ENCODE data around the gene KRT39. TPM values are rescaled to one million over a fixed set of nuclear protein-coding genes. Genes with fewer than 3 reads are reported as not detected.
A peak's percentile ranks its signal among the peaks of the same experiment; 100 is the strongest.

The KRT39 gene
- total RNA-seq, 1 experiment from 2014 or later: not detected

- DNase-seq: no peak
- H3K36me3 ChIP-seq: no peaks in the 10 kb centered on the region
- H3K4me3 ChIP-seq: no peak overlapping the region
- 0 out of 2 replicates have a peak, but pooled peaks cover 2% of the 10 kb centered on the region for H3K9me3 ChIP-seq (replicated peaks)
- no peak overlapping the region for H3K27ac ChIP-seq
- no peaks in the 10 kb centered on the region for H3K27me3 ChIP-seq
- H3K4me1 ChIP-seq: peaks cover 6% of the 10 kb centered on the region; the same call in 1 of the 2 replicates
Observed at GRCh38 chr17:40995116-40995515, 28.4 kb upstream of the KRT39 start.

DNA sequence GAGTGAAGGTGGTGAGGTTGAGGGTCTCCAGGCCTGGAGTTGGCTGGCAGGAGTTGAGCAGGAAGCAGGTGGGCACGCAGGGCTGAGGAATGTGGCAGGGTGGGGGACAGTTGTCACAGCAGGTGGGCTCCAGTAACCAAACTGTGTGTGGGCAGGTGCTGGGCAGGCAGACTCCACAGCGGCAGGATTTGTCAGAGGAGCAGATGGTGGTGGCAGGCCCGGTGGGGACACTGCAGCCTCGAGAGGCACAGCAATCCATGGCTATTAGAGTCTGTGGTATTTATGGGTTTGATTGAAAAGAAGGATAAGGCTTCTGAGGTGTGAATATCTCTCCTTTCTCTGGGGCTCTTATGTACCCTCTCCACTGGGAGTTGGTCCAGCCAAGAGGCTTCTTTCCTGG is 27.1 kb upstream of the KRT39 start, which contains the start of gene KRTAP3-3:
KRTAP3-3 (minus strand) TSS at position 326 of the 400 bp plus-strand sequence; CDS start at position 259, 67 bp downstream.
- Histone ChIP-seq H3K4me1 (peaks cover 6% of the 10 kb centered on the region; the same call in 1 of the 2 replicates), H3K4me3 (no peak within 1 kb of the TSS), H3K27ac (no peak within 1 kb of the TSS), H3K9me3 (replicated peaks) (0 out of 2 replicates have a peak, but pooled peaks cover 2% of the 10 kb centered on the region), H3K27me3 (no peaks in the 10 kb centered on the region), H3K36me3 (no peaks in the 10 kb centered on the region)
- DNase-seq: peak; percentile 24 to 33

DNA sequence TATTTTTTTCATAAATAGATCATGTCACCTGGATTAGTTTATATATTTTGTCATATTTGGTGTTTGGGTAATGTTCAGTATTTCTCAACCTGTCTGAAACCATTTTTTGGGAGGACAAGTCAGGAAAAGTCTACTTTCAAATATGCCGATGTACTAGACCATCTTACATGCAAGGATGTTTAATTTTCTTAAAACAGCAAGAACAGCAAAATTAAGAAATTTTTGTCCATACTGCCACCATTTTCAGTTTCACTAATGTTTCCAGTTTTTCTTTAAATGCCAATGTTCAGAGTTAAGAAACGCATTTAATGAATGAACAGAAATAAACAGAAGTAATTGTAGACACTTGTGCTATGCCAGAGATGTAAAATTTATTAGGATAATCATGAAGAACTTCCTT is 26.3 kb upstream of the KRT39 start:
- Histone ChIP-seq H3K27ac (no peak overlapping the region), H3K27me3 (no peaks in the 10 kb centered on the region), H3K36me3 (no peaks in the 10 kb centered on the region), H3K4me1 (peaks cover 6% of the 10 kb centered on the region; the same call in 1 of the 2 replicates), H3K4me3 (no peak overlapping the region), H3K9me3 (replicated peaks) (0 out of 2 replicates have a peak, but pooled peaks cover 2% of the 10 kb centered on the region)
- DNase-seq: no peak

- 0 out of 2 replicates have a peak, but pooled peaks cover 2% of the 10 kb centered on the region for H3K9me3 ChIP-seq (replicated peaks)
- peaks cover 6% of the 10 kb centered on the region; the same call in 1 of the 2 replicates for H3K4me1 ChIP-seq
- no peaks in the 10 kb centered on the region for H3K36me3 ChIP-seq
- no peaks in the 10 kb centered on the region for H3K27me3 ChIP-seq
- H3K27ac ChIP-seq: no peak overlapping the region
- DNase-seq: no peak
- H3K4me3 ChIP-seq: no peak overlapping the region
Observed at GRCh38 chr17:40992666-40993065, 25.9 kb upstream of the KRT39 start.

GRCh38 chr17:40986920-40987319 is 20.2 kb upstream of the KRT39 start:
- Histone ChIP-seq H3K27ac (no peak overlapping the region), H3K27me3 (no peaks in the 10 kb centered on the region), H3K4me3 (no peak overlapping the region), H3K36me3 (no peaks in the 10 kb centered on the region), H3K9me3 (replicated peaks) (0 out of 2 replicates have a peak, but pooled peaks cover 2% of the 10 kb centered on the region), H3K4me1 (no peaks in the 10 kb centered on the region)
- no peak for DNase-seq

DNA sequence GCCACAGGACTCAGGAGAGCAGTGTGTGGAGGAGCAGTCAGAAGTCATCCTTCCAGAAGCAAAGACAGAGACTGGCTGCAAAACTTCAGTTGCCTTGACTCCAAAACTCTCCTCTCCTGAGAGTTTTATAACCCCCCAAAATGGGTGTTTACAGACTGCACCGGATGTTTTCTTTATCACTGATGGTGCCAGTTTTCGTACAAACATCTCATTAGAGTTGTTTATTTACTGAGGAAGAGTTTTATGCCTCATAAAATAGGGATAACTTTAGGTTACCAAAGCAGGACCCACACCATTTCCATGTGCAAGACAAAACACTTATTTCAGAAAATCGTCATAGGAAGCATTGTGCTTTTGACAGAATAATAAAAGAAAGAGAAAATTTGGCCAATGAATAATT is 17.5 kb upstream of the KRT39 start, which contains the start of gene KRT40:
KRT40 (minus strand) TSS at position 101 of the 400 bp plus-strand sequence; CDS start at position 48, 53 bp downstream.
- no peak for DNase-seq
- Histone ChIP-seq H3K27ac (no peak within 1 kb of the TSS), H3K27me3 (no peaks in the 10 kb centered on the region), H3K9me3 (replicated peaks) (no peaks in the 10 kb centered on the region), H3K4me3 (no peak within 1 kb of the TSS), H3K36me3 (no peaks in the 10 kb centered on the region), H3K4me1 (peaks cover 8% of the 10 kb centered on the region)

DNA sequence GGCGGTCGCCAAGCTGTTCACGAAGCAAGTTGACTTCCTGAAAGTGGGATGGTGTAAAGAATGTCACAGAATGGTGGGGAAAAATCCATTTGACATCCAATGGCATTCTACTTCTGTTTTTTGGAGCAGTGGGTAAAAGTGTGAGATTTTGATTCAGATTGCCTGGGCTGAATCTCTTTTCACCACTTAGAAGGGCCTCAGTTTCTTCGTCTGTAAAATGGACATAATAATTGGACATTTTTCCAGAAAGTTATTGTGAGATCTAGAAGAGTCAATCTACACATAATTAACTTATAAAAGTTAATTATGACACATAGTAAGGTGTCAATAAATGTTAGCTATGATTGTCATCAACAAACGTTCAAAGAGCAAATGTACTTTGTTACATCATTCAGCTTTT is 14.4 kb upstream of the KRT39 start:
- no peaks in the 10 kb centered on the region for H3K36me3 ChIP-seq
- H3K4me1 ChIP-seq: peaks cover 8% of the 10 kb centered on the region
- peak overlapping the region; percentile 29 for H3K27ac ChIP-seq
- H3K27me3 ChIP-seq: no peaks in the 10 kb centered on the region
- no peak for DNase-seq
- no peaks in the 10 kb centered on the region for H3K9me3 ChIP-seq (replicated peaks)
- H3K4me3 ChIP-seq: no peak overlapping the region; the same call in 1 of the 2 replicates

DNA sequence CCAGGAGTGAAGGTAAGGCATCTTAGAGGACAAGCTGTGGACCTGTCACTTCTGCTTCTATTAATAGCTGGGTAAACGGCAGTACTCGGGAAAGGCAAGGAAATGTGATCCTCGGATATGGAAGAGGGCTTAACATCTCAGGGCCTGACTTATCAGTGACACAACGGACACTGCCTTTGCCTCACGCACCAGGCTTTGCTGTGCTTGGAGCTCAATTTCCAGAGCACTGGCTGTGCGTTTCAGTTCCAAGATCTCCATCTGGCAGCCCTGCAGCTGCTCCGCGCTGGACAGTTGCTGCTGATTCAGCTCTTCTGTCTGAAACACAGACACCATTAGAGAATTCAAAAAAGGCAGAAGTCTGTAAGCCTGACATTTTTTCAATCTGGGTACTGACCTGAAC is 13.8 kb upstream of the KRT39 start:
- no peak overlapping the region; the same call in 1 of the 2 replicates for H3K4me3 ChIP-seq

GRCh38 chr17:40980117-40980516 is 13.4 kb upstream of the KRT39 start:
- H3K27me3 ChIP-seq: no peaks in the 10 kb centered on the region
- H3K27ac ChIP-seq: no peak overlapping the region
- DNase-seq: no peak
- peaks cover 8% of the 10 kb centered on the region for H3K4me1 ChIP-seq
- H3K9me3 ChIP-seq (replicated peaks): no peaks in the 10 kb centered on the region
- H3K36me3 ChIP-seq: no peaks in the 10 kb centered on the region
- H3K4me3 ChIP-seq: no peak overlapping the region

More for the DNA sequence above, 13.8 kb upstream of the KRT39 start:
- H3K9me3 ChIP-seq (replicated peaks): no peaks in the 10 kb centered on the region
- peak overlapping the region; percentile 29 for H3K27ac ChIP-seq
- H3K27me3 ChIP-seq: no peaks in the 10 kb centered on the region
- peaks cover 8% of the 10 kb centered on the region for H3K4me1 ChIP-seq
- no peaks in the 10 kb centered on the region for H3K36me3 ChIP-seq
- DNase-seq: peak; percentile 62 to 74

- Histone ChIP-seq H3K27ac (no peak overlapping the region), H3K36me3 (no peaks in the 10 kb centered on the region), H3K9me3 (replicated peaks) (no peaks in the 10 kb centered on the region), H3K4me1 (peaks cover 8% of the 10 kb centered on the region), H3K27me3 (no peaks in the 10 kb centered on the region), H3K4me3 (no peak overlapping the region)
- DNase-seq: peak in 1 of 2 experiments; percentile 11
Observed at GRCh38 chr17:40978575-40979151, 11.9 kb upstream of the KRT39 start.

DNA sequence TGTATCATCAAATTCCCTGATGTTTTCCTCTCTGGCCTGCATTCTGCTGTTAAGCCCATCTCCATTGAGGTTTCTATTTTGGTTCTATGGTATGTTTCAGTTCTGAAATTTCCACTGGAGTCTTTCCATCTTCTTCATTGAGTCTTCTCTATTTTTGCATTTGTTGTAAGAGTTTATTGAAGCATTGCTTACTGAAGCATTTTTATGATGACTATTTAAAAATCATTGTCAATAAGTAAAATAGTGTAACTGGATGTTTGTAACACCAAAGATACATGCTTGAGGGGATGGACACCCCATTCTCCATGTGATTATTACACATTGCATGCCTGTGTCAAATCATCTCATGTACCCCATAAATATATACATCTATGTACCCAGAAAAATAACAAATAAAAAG is 8.8 kb upstream of the KRT39 start:
- no peak overlapping the region for H3K4me3 ChIP-seq
- peaks cover 4% of the 10 kb centered on the region for H3K4me1 ChIP-seq
- no peaks in the 10 kb centered on the region for H3K36me3 ChIP-seq
- no peak for DNase-seq
- no peaks in the 10 kb centered on the region for H3K27me3 ChIP-seq
- H3K27ac ChIP-seq: no peak overlapping the region
- no peaks in the 10 kb centered on the region for H3K9me3 ChIP-seq (replicated peaks)

GRCh38 chr17:40974366-40974765 is 7.6 kb upstream of the KRT39 start:
- H3K9me3 ChIP-seq (replicated peaks): no peaks in the 10 kb centered on the region
- H3K27me3 ChIP-seq: no peaks in the 10 kb centered on the region
- no peak overlapping the region for H3K27ac ChIP-seq
- no peaks in the 10 kb centered on the region for H3K4me1 ChIP-seq
- no peak for DNase-seq
- no peak overlapping the region for H3K4me3 ChIP-seq
- no peaks in the 10 kb centered on the region for H3K36me3 ChIP-seq

GRCh38 chr17:40967582-40967981 is 834 bp upstream of the KRT39 start:
- Histone ChIP-seq H3K27me3 (no peaks in the 10 kb centered on the region), H3K27ac (no peak overlapping the region), H3K9me3 (replicated peaks) (no peaks in the 10 kb centered on the region), H3K36me3 (no peaks in the 10 kb centered on the region), H3K4me3 (no peak overlapping the region), H3K4me1 (no peaks in the 10 kb centered on the region)
- DNase-seq: no peak

- Histone ChIP-seq H3K9me3 (replicated peaks) (no peaks in the 10 kb centered on the region), H3K27me3 (no peaks in the 10 kb centered on the region), H3K4me3 (no peak overlapping the region), H3K4me1 (no peaks in the 10 kb centered on the region), H3K36me3 (no peaks in the 10 kb centered on the region), H3K27ac (no peak overlapping the region)
- peak in 1 of 2 experiments; percentile 34 for DNase-seq
Observed at GRCh38 chr17:40963838-40964237, 2.9 kb downstream of the KRT39 start.

DNA sequence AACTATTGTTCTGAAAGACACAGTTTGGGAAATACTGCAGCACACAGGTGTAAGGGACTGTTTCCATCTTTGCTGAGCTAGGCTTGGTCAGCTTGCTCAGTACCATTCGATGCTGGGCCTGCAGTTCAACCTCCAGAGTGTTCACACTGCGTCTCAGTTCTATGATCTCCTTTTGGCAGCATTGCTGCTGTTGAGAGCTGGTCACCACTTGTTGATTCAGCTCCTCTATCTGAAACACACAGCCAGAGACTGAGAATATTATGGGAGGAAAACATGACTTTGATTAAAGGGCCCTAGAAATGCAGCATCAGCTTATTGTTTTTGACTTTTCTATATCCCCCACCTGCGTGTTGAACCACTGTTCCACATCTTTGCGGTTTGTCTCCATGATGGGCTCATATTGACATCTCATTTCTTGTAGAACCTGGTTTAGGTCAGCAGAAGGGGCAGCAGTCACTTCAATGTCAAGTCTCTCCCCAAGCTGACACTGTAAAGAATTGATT is 4.6 kb downstream of the KRT39 start:
- Histone ChIP-seq H3K27ac (no peak overlapping the region), H3K9me3 (replicated peaks) (no peaks in the 10 kb centered on the region), H3K36me3 (no peaks in the 10 kb centered on the region), H3K4me1 (0 out of 2 replicates have a peak, but pooled peaks cover under 1% of the 10 kb centered on the region), H3K4me3 (no peak overlapping the region), H3K27me3 (no peaks in the 10 kb centered on the region)
- no peak for DNase-seq
